HG03060 (cell line): Measurements from ENCODE around the gene LGALS12.
A peak's percentile ranks its signal among the peaks of the same experiment; 100 is the strongest.

Experiments
- ATAC-seq: cut with Tn5 transposase; IDR thresholded peaks from one replicate; pipeline ENCODE4 v1.9.1; 2021; ENCODE audit warnings: low read depth, moderate number of reproducible peaks; ENCODE audit not compliant: unreplicated experiment

The LGALS12 gene

GRCh38 chr11:63556404-63557013 lies 50.6 kb downstream of the LGALS12 start:
- ATAC-seq, result no peak

GRCh38 chr11:63557570-63557969 lies 51.7 kb downstream of the LGALS12 start:
- no peak for ATAC-seq

GRCh38 chr11:63558459-63559157 lies 52.7 kb downstream of the LGALS12 start:
- no peak for ATAC-seq

GRCh38 chr11:63560506-63561180 lies 54.8 kb downstream of the LGALS12 start:
- no peak for ATAC-seq

- no peak for ATAC-seq
Measured at GRCh38 chr11:63563201-63564055, 57.5 kb downstream of the LGALS12 start, which contains the start of gene PLAAT2. TSS of gene PLAAT2 (minus strand) at chr11:63563379. CDS start at chr11:63563324, 55 bp downstream.

GRCh38 chr11:63564056-63564774 lies 58.3 kb downstream of the LGALS12 start:
- ATAC-seq, result peak; percentile 26

GRCh38 chr11:63564784-63565350 lies 59.0 kb downstream of the LGALS12 start:
- no peak for ATAC-seq
